Keratinocyte (primary cell): ENCODE data around the gene RAB30. TPM values are rescaled to one million over a fixed set of nuclear protein-coding genes. Genes with fewer than 3 reads are reported as not detected.

Experiments
- DNase-seq: peaks from one replicate; pipeline ENCODE4 v3.0.0-alpha.2; 2011; ENCODE audit warnings: low read depth, missing footprints, low spot score
- FAIRE-seq: peaks from 2 replicates; lab custom pipeline; 2011; peaks lifted over from hg19 to GRCh38; lab: Jason Lieb, UNC
- H2AFZ ChIP-seq: 2 replicates; pipeline ENCODE4 v1.6.0; 2012; ENCODE audit warnings: low read length, control low read depth, inconsistent platforms; ENCODE audit not compliant: control insufficient read depth
- H3K27ac ChIP-seq: 2 replicates; pipeline ENCODE4 v1.5.1; 2011; ENCODE audit warnings: low read length; ENCODE audit not compliant: control insufficient read depth, insufficient read depth
- H3K27me3 ChIP-seq: 3 replicates; pipeline ENCODE4 v1.6.0; 2011; ENCODE audit warnings: low read length; ENCODE audit not compliant: control insufficient read depth, insufficient read depth; ENCODE audit errors: extremely low read depth
- H3K36me3 ChIP-seq, 2 experiments: 2 replicates in 1 of 2; 3 replicates in 1 of 2; pipeline ENCODE4 v1.5.1; 2011; ENCODE audit warnings: low read length in 2 of 2, mild to moderate bottlenecking in 1 of 2; ENCODE audit not compliant: control insufficient read depth in 2 of 2, insufficient read depth in 2 of 2; ENCODE audit errors: extremely low read depth in 1 of 2
- H3K4me1 ChIP-seq: 3 replicates; pipeline ENCODE4 v1.5.1; 2011; ENCODE audit warnings: low read length; ENCODE audit not compliant: control insufficient read depth, insufficient read depth; ENCODE audit errors: extremely low read depth
- H3K4me2 ChIP-seq: 3 replicates; pipeline ENCODE4 v1.6.0; 2011; ENCODE audit warnings: low read depth, low read length; ENCODE audit not compliant: control insufficient read depth, insufficient read depth; ENCODE audit errors: extremely low read depth
- H3K4me3 ChIP-seq, 3 experiments: fragments of 200-600 bp in 1 of 3; sonication (generic) in 1 of 3; 2 replicates in 2 of 3; 3 replicates in 1 of 3; pipeline ENCODE4 v1.5.1; 2011 to 2016; ENCODE audit warnings: low read length in 3 of 3, mild to moderate bottlenecking in 3 of 3, control low read depth in 2 of 3, inconsistent platforms in 1 of 3, low read depth in 1 of 3, mixed read lengths in 1 of 3, mixed run types in 1 of 3, moderate library complexity in 1 of 3; ENCODE audit not compliant: control insufficient read depth in 2 of 3, insufficient read depth in 2 of 3; ENCODE audit errors: extremely low read depth in 1 of 3
- H3K79me2 ChIP-seq: 2 replicates; pipeline ENCODE4 v1.6.0; 2012; ENCODE audit warnings: low read length; ENCODE audit not compliant: control insufficient read depth, insufficient read depth
- H3K9ac ChIP-seq: 3 replicates; pipeline ENCODE4 v1.6.0; 2011; ENCODE audit warnings: low read length; ENCODE audit not compliant: control insufficient read depth, insufficient read depth; ENCODE audit errors: extremely low read depth
- H3K9me1 ChIP-seq: 3 replicates; pipeline ENCODE4 v1.6.0; 2011; ENCODE audit warnings: low read length; ENCODE audit not compliant: control insufficient read depth, insufficient read depth; ENCODE audit errors: extremely low read depth
- H3K9me3 ChIP-seq: 2 replicates; pipeline ENCODE4 v1.5.1; 2012; ENCODE audit warnings: low read depth, low read length; ENCODE audit not compliant: control insufficient read depth
- H4K20me1 ChIP-seq: 3 replicates; pipeline ENCODE4 v1.6.0; 2011; ENCODE audit warnings: low read length; ENCODE audit not compliant: control insufficient read depth, insufficient read depth; ENCODE audit errors: extremely low read depth
- EZH2 ChIP-seq: IDR thresholded peaks from one replicate; pipeline ENCODE4 v1.6.1; 2012; ENCODE audit warnings: inconsistent platforms, mild to moderate bottlenecking, low read length, moderate library complexity
- dilution Hi-C: fragments of 300-500 bp; cut with MboI; formaldehyde crosslinking; loops from one replicate; pipeline ENCODE4 v1.7.0; 2020; ENCODE audit warnings: low sequenced_read_pairs; ENCODE audit not compliant: extremely low pct_ligation_motif_present
- polyA plus RNA-seq, 5 experiments: library from polyadenylated mRNA; depleted of rRNA in 3 of 5; stranded (reverse) in 3 of 5; stranded (forward) in 1 of 5; unstranded in 1 of 5; fragments of >200 nt; gene quantifications; 1 replicate in 1 of 5; 2 replicates in 3 of 5; 3 replicates in 1 of 5; pipeline versions ENCODE4 v1.2.1 to v1.2.3, GENCODE V29; 2011 to 2012; ENCODE audit warnings: missing spikeins in 2 of 5, low read depth in 1 of 5, low replicate concordance in 1 of 5
- TF ChIP-seq, protein P1 (sequence below), 3 experiments: IDR thresholded peaks in 1 of 3; conservative IDR thresholded peaks in 1 of 3; optimal IDR thresholded peaks in 1 of 3; 2 replicates in 2 of 3; 3 replicates in 1 of 3; pipeline versions ENCODE3 to v1.5.1; 2011; ENCODE audit warnings: low read length in 3 of 3, mild to moderate bottlenecking in 3 of 3, moderate library complexity in 2 of 3, control low read depth in 1 of 3, inconsistent platforms in 1 of 3; ENCODE audit not compliant: insufficient read depth in 2 of 3; ENCODE audit errors: extremely low read depth in 1 of 3

RAB30 gene
- polyA plus RNA-seq, 1 donor (not counting 4 experiments of a cell fraction or from before 2014, with no cell fraction given): 9.3 TPM

DNA sequence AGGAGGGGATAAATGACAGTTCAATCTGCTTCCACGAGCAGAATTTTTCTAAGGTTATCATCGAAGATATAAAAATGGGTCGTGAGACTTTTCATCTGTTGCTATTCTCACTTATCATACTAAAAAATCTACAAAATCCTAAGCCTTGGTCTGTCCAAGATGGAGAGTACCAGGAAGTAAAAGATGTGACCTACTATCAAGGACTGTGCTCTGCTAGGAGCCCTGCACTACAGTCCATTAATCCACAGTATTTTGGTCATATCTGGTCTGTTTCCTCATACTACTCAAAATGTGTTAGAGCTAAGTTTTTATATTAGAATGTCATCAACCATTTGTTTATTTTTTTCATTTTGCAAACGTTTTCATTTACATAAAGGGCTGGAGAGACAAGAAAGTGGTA, 90.8 kb downstream of the RAB30 start:
- no peak overlapping the region for H2AFZ ChIP-seq
- FAIRE-seq (peak; percentile 69), DNase-seq (no peak)
- H3K9me1 ChIP-seq: peaks cover 3% of the 10 kb centered on the region
- no peaks in the 10 kb centered on the region for H3K27me3 ChIP-seq
- H3K4me2 ChIP-seq: no peak overlapping the region
- H3K36me3 ChIP-seq: peaks cover 2 to 4% of the 10 kb centered on the region in 2 experiments
- H3K27ac ChIP-seq: no peak overlapping the region
- no peaks in the 10 kb centered on the region for H3K79me2 ChIP-seq
- H3K9me3 ChIP-seq: no peaks in the 10 kb centered on the region
- no peak overlapping the region for H3K4me3 ChIP-seq
- no peak for TF ChIP-seq EZH2
- TF ChIP-seq, protein P1, sequence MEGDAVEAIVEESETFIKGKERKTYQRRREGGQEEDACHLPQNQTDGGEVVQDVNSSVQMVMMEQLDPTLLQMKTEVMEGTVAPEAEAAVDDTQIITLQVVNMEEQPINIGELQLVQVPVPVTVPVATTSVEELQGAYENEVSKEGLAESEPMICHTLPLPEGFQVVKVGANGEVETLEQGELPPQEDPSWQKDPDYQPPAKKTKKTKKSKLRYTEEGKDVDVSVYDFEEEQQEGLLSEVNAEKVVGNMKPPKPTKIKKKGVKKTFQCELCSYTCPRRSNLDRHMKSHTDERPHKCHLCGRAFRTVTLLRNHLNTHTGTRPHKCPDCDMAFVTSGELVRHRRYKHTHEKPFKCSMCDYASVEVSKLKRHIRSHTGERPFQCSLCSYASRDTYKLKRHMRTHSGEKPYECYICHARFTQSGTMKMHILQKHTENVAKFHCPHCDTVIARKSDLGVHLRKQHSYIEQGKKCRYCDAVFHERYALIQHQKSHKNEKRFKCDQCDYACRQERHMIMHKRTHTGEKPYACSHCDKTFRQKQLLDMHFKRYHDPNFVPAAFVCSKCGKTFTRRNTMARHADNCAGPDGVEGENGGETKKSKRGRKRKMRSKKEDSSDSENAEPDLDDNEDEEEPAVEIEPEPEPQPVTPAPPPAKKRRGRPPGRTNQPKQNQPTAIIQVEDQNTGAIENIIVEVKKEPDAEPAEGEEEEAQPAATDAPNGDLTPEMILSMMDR (optimal IDR thresholded peaks at IDR 0.05 in 1 of 3, IDR thresholded peaks at IDR 0.05 in 1 of 3, conservative IDR thresholded peaks at IDR 0.05 in 1 of 3; ENCODE audit: extremely low read depth in 1 of 3, insufficient read depth in 2 of 3, low read length in 3 of 3): no peak
- peaks cover 22% of the 10 kb centered on the region for H3K4me1 ChIP-seq
- H4K20me1 ChIP-seq: no peaks in the 10 kb centered on the region
- dilution Hi-C loops: no loop called here
- no peak overlapping the region for H3K9ac ChIP-seq

DNA sequence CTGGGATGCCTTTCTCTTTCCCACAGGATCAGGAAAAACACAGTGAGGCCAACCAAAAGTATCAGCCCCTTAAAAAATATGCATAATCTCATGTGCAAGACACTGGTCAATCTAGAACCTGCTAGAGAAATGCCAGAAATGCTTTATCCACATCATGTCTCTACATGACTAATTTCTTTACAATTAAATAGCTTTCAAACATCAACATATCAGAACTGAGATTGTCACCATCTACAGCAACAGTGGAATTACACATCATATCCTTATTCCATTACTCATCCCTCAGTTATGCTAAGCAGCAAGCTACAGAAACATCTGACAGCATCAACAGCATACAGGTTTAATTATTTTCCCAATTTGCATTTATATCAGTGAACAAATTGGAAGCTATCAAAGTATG, 91.4 kb downstream of the RAB30 start:
- Histone ChIP-seq H3K27me3 (no peaks in the 10 kb centered on the region), H4K20me1 (no peaks in the 10 kb centered on the region), H3K9ac (no peak overlapping the region), H3K9me3 (no peaks in the 10 kb centered on the region), H2AFZ (no peak overlapping the region), H3K79me2 (no peaks in the 10 kb centered on the region), H3K27ac (peak overlapping the region; percentile 36), H3K9me1 (peaks cover 3% of the 10 kb centered on the region), H3K4me2 (peak overlapping the region; percentile 58), H3K4me1 (peaks cover 22% of the 10 kb centered on the region), H3K4me3 (no peak overlapping the region), H3K36me3 (peaks cover 2 to 4% of the 10 kb centered on the region in 2 experiments)
- TF ChIP-seq EZH2: no peak
- TF ChIP-seq, protein P1 (optimal IDR thresholded peaks at IDR 0.05 in 1 of 3, IDR thresholded peaks at IDR 0.05 in 1 of 3, conservative IDR thresholded peaks at IDR 0.05 in 1 of 3; ENCODE audit: extremely low read depth in 1 of 3, insufficient read depth in 2 of 3, low read length in 3 of 3): no peak
- FAIRE-seq: peak; percentile 81
- DNase-seq: peak; percentile 41
- dilution Hi-C loops: no loop called here
